Epithelial cell of prostate (primary cell): ENCODE measurements around the gene ERP29.
"Not testable (repeated sequence)": the region's sequence is repeated elsewhere in the genome, so short reads cannot be mapped to it uniquely, and the experiment has no call there.

Experiments
- DNase-seq: peaks from one replicate; pipeline ENCODE4 v3.0.0-alpha.2; 2011; ENCODE audit warnings: low read depth, low spot score
- H3K27ac ChIP-seq: fragments of 450-650 bp; 2 replicates; pipeline ENCODE4 v1.5.1; 2017; ENCODE audit warnings: mild to moderate bottlenecking

The ERP29 gene

GRCh38 chr12:112000820-112001219, 12.4 kb upstream of the ERP29 start:
- no peak overlapping the region for H3K27ac ChIP-seq
- no peak for DNase-seq

- DNase-seq: no peak
- no peak overlapping the region for H3K27ac ChIP-seq
These were observed 11.7 kb upstream of the ERP29 start for GRCh38 chr12:112001576-112001975.

- no peak for DNase-seq
- no peak overlapping the region for H3K27ac ChIP-seq
These were observed 9.2 kb upstream of the ERP29 start for GRCh38 chr12:112004041-112004440.

GRCh38 chr12:112005419-112006395, 7.5 kb upstream of the ERP29 start:
- DNase-seq: no peak
- no peak overlapping the region for H3K27ac ChIP-seq

GRCh38 chr12:112007945-112008344, 5.3 kb upstream of the ERP29 start:
- H3K27ac ChIP-seq: no peak overlapping the region
- DNase-seq: no peak

GRCh38 chr12:112008918-112009317, 4.3 kb upstream of the ERP29 start:
- no peak for DNase-seq
- no peak overlapping the region for H3K27ac ChIP-seq

- not testable (repeated sequence) for H3K27ac ChIP-seq, DNase-seq
These were observed 3.6 kb upstream of the ERP29 start for GRCh38 chr12:112009596-112009995.

- no peak for DNase-seq
- no peak overlapping the region for H3K27ac ChIP-seq
These were observed 2.5 kb upstream of the ERP29 start for GRCh38 chr12:112010415-112011344.

- peak overlapping the region; percentile 94 for H3K27ac ChIP-seq
- no peak for DNase-seq
These were observed 1.5 kb upstream of the ERP29 start for GRCh38 chr12:112011685-112012084.

- H3K27ac ChIP-seq: peak overlapping the region; percentile 94
- peak; percentile 24 for DNase-seq
These were observed 576 bp downstream of the ERP29 start for GRCh38 chr12:112013601-112014402.

GRCh38 chr12:112015938-112016337, 2.7 kb downstream of the ERP29 start:
- no peak for DNase-seq
- no peak overlapping the region for H3K27ac ChIP-seq

- H3K27ac ChIP-seq: peak overlapping the region; percentile 76
- DNase-seq: no peak
These were observed 3.8 kb downstream of the ERP29 start for GRCh38 chr12:112017041-112017440.

- H3K27ac ChIP-seq: peak overlapping the region; percentile 76
These were observed 5.5 kb downstream of the ERP29 start for GRCh38 chr12:112018571-112019237.

GRCh38 chr12:112020947-112021457, 7.8 kb downstream of the ERP29 start:
- DNase-seq: no peak
- H3K27ac ChIP-seq: no peak overlapping the region

More at GRCh38 chr12:112018571-112019237, 5.5 kb downstream of the ERP29 start:
- DNase-seq: no peak

GRCh38 chr12:112022241-112023016, 9.2 kb downstream of the ERP29 start:
- no peak for DNase-seq
- no peak overlapping the region for H3K27ac ChIP-seq

GRCh38 chr12:112023759-112024396, 10.7 kb downstream of the ERP29 start:
- H3K27ac ChIP-seq: no peak overlapping the region
- no peak for DNase-seq

GRCh38 chr12:112025808-112026375, 12.7 kb downstream of the ERP29 start:
- DNase-seq: no peak
- H3K27ac ChIP-seq: no peak overlapping the region

GRCh38 chr12:112029301-112029700, 16.1 kb downstream of the ERP29 start:
- H3K27ac ChIP-seq: no peak overlapping the region
- DNase-seq: no peak
